Ramos (cell line): ENCODE data around the gene RASGRF2.

Experiments used
- in situ Hi-C: fragments of 300-500 bp; cut with MboI; formaldehyde crosslinking; loops from one replicate; pipeline ENCODE4 v1.14.3; 2022; ENCODE audit warnings: low sequenced_read_pairs; ENCODE audit not compliant: unreplicated experiment

Gene RASGRF2

DNA sequence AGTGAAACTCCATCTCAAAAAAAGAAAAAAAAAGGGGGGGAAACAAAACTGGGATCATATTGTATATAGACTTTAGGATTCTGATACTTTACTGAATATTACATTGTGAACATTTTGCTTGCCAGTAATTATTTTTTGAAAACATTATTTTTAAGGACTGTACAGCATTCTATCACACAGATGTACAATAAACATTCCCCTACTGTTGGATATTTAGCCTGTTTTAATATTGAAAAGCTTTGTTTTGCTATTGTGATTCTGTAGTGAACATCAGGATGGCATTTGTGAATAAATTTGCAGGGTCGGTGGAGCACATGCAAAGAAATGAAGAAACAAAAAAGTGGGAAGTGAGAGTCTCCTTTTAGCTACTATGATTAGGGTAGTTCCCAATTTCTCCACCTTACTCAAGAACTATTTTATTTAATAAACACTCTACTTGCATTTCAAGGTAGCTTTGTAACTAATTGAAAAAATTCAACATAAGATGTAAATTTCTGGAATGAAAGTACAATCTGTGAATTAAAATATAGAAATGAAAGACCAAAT is 18.7 kb downstream of the RASGRF2 start:
- in situ Hi-C loops, result no loop called here

DNA sequence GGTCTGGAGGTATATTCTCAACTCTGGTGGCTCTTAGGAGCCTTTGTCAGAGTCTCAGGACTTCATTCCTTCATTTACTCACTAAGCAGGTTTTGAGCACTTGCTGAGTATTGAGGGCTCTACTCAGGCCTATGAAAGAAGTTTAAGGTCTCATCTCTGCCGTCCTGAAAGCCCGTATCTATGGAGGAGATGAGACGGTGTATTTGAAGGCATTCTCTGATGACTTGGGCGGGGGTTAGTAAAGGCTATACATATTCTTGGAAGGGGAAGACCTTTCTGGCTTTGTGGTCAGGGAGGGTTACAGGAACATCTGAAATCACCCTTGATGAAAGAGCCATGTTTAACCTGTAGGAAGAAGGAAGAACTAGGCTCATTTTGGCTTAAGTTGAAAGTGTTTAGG is 21.9 kb downstream of the RASGRF2 start:
- in situ Hi-C loops, result no loop called here

DNA sequence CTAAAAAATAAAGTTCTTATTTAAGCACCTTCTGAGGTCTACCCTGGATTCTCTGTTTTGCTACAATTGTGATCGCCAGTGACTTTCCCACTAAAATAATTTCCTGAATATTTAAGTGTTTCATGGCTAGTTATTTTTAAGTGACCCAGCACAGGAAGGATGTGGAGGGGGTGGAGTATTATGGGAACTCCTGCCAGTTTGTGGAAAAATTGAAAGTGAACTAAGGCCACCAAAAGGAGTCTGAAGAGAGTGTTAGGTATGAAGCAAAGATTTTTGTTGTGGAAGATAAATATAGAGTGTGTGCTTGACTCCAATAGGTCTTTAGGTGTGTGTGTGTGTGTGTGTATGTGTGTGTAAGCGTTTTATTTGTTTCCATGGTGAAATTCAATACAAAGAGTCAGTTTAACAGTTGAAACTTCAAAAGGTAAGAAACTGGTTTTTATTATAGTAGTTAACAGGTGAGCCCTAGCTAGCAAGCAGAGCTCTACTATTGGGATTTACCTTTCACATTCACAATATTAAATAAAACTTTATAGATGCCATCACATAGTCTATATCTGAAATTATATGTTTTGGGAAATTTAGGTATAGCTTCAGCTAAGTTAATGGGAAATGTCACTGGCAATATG is 25.6 kb downstream of the RASGRF2 start:
- in situ Hi-C loops, result no loop called here

DNA sequence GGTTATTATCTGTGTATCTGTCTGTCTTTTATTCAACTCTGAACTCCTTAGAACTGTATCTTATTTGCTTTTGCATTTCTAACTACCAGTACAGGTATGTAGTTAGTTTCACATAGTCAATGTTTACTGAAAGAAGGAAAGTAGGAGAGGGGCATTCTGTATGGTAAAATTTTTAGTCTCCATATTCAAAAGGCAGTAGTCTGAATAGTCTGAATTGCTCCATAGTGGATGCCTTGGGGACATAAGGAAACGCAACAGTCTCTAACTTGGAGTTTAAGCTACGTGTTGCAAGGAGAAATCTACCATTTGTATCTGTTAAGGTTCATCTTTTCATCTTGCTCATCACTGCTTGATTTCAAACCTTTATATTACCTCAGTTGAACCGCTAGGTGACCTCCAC is 26.2 kb downstream of the RASGRF2 start:
- in situ Hi-C loops, result no loop called here

DNA sequence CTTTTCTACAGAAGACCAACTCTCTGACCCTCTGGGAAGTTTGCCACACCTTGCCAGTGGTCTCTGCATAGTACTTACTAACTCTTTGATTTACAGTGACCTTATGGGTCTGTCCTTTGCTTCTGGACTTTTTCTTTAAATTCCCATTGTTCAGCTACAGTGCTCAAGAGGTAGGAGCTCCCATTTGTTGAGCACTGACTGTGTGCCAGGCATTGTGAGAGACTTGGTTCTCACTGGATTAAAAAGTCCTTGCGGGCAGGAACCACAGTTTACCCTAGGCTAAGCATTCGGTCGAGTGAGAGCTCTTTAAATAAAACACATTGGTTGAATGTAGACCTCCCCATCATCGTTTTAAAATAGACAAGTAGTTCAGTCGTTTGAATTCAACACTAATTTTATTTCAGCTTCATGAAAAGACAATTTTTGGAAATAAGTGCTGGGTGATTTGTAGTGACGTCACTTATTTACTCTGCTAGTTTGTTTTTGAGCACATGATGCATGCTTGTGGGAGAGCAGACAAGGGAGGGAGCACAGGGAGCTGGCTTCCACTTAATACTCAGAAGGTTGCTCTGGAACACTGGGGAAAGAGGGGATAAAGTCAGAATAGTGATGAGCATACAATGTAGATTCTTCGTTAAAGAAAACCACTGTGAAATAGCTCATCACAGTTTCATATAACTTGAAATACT is 27.1 kb downstream of the RASGRF2 start:
- in situ Hi-C loops, result no loop called here

DNA sequence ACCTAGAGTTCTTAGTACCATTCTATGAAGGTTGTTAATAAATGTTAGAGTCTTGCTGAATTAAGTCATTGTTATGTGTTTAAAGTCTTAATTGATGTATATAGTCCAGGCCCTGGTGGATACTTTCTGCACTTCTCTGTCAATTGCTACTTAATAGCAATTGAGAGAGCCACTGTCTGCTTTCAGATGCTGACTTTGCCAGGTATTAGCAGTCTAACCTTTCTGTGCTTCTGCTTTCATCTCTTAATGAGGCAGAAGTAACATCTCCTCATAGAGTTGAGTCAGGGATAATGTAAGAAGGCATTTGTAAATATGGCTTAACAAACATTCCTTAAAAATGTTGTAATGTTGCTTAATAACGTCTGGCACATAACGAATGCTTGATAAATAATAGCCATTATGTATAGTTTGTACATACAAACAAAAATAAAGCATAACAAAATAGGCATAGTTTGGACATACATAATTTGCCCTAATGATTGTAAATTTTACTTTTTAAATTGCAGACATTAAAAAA is 28.3 kb downstream of the RASGRF2 start:
- in situ Hi-C loops, result no loop called here

DNA sequence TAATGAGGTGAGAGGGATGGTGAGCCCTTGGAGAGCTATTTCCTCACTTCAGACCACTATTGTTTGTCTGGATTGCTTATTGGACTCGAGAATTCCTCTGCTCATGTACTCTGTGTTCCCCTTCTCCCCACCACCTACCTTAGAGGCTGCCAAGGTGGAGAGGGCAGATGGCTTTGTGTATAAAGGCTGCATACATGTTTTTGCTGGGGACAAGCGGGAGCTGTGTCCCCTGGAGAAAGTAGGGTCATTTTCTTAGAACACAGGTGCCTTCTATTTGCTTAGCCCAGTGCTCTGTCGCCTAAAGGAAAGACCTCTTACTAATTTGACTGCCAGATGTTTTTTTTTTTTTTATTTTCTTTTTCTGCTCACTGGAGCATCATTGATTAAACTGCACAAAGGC is 29.7 kb downstream of the RASGRF2 start:
- in situ Hi-C loops, result no loop called here

DNA sequence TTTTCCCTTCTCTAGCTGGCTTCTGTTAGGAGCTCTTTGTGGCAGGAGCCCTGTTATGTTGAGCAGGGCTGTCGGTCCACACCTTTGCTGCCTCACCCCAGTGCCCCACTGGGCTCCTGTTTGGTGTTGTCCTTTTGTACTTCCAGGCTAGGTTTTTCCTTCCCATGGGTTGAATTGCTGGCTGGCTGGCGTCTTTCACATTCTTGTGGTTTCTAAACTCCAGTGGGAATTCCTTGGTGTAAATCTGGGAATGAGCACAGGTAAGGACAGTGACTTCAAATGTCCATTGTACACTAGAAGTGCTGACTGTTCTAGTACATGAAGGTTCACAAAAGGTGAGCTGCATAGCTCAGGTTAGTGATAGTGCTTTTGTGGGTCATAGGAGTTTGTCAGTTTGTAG is 30.4 kb downstream of the RASGRF2 start:
- in situ Hi-C loops, result no loop called here

DNA sequence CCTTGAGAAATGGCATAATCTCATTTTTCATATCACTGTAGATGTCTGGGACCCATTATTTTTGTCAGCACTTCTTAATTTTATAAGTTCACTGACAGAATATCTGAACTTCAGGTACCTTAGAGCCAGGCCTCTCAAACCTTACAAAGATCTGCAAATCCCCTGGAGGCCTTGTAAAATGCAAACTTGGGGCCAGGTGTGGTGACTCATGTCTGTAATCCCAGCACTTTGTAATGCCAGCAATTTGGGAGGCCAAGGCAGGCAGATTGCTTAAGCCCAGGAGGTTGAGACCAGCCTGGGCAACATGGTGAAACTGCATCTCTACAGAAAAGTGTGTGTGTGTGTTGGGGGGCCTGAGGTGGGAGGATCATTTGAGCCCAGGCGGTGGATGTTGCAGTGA is 30.8 kb downstream of the RASGRF2 start:
- in situ Hi-C loops, result no loop called here

DNA sequence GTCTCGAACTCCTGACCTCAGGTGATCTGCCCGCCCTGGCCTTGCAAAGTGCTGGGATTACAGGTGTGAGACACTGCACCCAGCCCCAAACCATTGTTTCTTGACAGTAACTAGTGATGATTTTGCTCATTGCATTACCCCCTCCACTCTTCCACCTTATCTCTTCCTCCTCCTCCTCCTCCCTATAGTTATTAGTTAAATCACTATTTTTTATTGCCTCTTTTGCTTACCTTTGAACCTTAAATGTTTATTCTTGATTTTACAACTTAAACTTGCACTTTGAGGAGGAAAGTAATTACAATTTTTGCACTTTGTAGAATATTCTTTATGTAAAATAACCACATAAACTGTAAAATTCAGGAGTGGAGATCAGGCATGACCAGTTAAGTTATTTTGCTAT is 35.7 kb downstream of the RASGRF2 start:
- in situ Hi-C loops, result no loop called here

DNA sequence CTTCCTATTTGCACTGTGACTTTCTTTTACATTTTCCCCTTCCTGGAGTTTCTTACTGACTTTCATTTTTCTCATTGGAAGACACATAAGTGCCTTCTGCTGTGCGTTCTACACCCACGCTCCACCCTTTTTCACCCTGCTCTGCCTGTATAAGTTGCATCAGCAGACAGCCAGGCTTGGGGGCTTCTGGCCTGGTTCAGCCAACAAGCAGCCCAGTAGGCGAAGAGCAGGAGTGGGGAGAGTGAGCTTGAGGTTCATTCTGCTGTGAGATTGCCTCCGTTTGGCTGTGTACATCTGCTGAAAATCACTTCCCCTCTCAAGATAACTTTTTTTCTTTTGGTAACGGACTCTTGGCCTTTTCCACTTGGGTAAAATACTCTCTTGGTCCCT is 38.4 kb downstream of the RASGRF2 start:
- in situ Hi-C loops, result no loop called here

DNA sequence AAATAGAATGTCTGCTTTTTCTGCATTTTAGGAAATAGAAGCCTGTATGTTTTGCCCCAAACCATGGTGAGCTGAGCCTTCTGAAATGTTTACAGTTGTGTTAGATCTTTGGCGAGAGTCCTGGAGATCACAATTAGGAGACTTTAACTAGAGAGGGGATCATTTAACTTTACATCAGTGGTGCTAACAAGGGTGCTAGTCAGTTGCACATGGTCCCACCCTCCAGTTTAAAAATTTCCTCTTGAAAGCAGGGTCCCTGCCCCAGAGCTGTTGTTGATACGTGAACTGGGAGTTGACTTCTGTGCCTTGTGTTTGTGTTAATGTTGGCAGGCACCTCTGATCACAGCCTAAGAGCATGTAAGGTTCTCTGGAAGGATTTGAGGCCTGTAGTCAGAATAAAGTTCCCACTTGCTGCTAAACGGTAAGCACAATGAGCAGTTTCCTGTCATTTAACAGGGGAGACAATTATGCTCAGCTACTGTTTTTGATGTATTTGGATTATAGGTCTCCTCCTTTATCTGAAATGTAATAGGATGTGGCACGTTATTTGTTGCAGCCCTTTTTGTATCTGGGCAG is 43.7 kb downstream of the RASGRF2 start:
- in situ Hi-C loops, result no loop called here

DNA sequence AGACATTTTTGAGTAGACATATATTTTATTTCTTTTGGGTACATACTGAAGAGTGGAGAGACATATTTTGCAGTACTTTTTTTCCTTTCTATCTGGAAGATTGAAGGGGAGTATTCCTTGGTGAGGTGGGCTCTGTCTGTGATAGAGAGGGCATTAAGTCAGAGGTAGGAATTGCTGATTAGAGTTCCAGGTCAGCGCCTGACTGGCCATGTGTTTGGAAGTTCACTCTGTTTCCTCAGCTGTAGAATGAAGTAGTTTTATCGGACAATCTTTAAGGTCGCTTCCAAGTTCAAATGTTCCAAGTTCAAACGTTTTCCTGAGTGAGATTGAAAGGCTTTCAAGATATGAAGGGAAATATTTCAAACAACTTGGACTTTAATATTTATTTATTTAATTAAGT is 45.5 kb downstream of the RASGRF2 start:
- in situ Hi-C loops, result no loop called here

DNA sequence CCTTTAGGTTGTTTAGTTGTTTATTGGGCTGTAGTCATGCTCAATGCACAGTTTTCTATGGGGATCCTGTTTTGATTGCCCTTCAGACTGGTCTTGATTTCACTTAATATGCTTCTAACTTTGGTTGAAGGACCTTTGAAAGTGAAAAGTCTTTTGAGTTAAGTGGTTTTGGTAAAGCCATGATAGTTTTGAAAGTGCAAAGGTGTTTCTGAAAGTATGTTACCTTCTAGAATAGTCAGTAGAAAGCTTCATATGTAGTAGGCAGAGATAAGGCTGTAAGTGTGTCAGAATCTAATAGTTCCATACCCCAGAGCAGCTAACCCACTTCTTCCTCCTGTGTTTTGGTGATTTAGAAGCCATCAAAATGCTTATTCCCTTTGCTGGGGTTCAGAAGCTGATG is 46.1 kb downstream of the RASGRF2 start:
- in situ Hi-C loops, result no loop called here

DNA sequence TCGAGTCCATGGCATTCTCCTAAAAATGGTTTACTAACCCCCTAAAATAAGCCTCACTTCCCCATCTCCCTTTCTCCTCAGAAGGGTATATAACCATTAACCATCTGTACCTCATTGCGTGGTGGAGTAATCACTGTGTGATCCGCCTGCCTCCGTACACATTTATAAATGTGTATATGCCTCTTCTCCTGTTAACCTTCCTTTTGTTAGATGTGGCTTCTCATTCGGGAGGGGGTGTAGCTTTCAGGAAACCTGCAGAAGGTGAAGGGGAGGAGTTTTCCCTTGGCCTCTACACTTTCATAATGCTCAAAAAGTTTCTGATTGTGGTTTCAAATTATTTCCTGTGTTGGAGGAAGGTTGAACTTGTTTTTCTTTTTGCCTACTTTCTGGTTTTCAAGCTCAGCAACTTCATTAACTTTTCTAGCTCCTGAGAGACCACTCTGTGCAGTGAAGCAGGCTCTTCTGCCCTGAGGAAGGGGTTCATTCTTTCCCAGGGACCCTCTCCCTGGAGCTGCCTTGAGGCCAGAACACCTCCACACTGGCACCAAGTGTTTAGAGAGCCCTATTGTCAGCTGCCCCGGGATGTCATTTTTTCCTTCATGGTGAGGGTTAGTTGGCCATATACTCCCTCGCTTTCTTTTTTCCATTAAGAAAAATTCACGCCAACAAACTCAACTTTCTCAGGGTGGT is 46.9 kb downstream of the RASGRF2 start:
- in situ Hi-C loops, result no loop called here

DNA sequence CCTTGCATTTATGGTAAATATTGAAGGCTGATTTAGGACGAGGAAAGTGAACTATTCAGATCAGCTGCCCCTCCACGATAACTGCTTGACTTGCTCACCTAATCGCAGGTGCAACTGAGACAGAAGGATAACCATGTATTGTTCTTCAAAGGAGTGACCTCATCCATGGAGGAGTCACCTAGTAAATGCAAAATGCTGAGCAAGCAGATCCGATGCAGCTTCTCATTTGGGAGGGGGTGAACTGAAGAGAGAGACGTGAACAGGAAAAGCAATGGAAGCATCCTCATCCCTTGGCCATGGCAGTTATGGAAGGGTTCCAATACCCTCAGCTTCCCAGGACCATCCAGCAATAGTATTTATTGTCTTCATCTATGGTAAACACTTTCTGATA is 47.5 kb downstream of the RASGRF2 start:
- in situ Hi-C loops, result no loop called here

DNA sequence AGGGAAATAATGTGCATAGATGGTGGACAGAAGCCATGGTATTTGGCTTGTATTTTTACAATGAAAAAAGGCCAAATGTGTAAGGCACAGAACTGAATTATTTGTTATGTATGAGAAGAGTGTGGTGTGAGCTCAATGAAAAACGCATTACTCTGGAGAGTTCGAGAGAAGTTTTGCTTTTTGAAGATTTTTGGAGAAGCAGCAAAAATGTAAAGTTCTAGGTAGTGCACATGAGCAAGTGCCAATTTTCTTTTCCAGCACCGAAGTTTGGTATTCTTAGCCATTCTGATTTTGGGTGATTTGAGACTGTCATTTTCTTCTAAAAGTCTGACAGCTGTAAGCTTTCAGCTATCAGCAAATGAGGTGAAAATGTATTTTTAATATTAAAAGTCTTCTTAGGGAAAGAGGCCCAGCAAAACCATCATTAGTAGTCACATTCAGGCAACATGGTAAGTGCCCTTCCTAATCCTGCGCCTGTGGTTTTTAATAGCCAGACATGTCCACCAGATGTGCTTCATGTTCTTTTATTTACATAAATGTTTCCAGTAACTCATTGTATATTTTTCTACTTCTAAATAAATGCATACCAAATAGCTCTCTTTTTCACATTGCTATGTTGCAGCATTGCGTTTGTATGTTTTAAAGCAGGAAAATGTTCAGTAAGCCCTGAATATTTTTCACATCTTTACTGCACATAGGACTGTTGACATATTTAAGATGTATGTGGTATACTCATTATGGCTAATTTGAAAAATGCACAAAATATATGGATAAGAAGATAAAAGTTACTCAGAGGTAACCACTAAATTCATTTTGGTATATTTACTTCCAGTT is 50.4 kb downstream of the RASGRF2 start:
- in situ Hi-C loops, result no loop called here

DNA sequence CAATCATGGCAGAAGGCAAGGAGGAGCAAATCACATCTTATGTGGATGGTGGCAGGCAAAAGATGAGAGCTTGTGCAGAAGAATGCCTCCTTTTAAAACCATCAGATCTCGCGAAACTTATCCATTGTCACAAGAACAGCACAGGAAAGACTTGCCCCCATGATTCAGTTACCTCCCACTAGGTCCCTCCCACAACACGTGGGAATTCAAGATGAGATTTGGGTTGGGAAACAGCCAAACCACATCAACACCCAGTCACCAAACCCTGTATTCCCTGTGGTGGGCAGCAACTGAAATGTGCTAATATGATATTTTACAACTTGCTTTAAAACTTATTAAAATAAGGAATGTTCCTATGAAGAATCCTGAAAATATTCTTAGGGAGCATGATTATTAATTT is 54.2 kb downstream of the RASGRF2 start:
- in situ Hi-C loops, result no loop called here

DNA sequence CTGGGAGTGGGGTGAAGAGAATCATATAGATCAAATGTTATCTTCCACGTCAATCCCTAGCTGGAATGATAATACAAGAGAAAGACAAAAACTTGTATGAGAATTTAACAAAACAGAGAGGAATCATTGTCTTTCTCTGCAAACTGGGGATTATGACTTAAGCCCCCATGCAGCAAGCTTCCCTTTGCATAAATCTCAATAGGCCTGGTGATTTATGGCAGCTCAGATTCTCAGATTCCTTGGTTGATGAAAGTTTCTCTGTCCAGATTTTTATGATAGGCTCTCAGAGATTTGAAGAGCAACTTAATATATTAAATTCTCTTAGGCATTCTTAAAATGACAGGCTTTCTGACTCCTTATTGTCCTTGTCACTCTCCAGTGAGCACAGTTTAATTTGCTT is 56.0 kb downstream of the RASGRF2 start:
- in situ Hi-C loops, result no loop called here

DNA sequence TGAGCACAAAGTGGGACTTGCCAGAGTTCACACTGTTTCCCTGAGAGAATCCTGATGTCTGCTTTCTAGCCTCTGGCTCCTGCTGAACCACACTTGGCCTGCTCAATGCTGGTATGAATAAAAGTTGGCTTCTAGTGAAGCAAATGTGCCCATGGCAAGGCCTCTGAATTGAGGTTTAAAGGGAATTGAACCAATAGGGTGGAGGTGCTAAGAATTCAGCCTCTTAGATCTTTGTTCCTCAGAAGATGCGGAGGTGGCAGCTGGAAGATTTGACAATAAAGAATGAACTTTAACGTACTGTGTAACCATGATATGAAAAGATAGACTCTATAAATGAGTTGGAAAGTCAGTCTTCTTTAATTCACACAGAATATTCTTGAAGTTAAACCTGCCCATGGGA is 57.2 kb downstream of the RASGRF2 start:
- in situ Hi-C loops, result no loop called here
